ENCODE data around the gene ARID1B. TPM values are rescaled to one million over a fixed set of nuclear protein-coding genes. Genes with fewer than 3 reads are reported as not detected.
A peak's percentile ranks its signal among the peaks of the same experiment; 100 is the strongest.

The ARID1B gene
- total RNA-seq, 1 experiment from 2014 or later, result 91.7 TPM

- no peak for ATAC-seq
- Histone ChIP-seq H3K27me3 (ENCODE audit: control insufficient read depth, insufficient read depth, low read length) (no peaks in the 10 kb centered on the region), H3K4me3 (ENCODE audit: low read depth in 2 of 2, low read length in 2 of 2) (no peak overlapping the region), H3K9me3 (ENCODE audit: control insufficient read depth, insufficient read depth, low read depth, low read length) (no peaks in the 10 kb centered on the region), H3K4me1 (ENCODE audit: control insufficient read depth, insufficient read depth, low read length) (peaks cover 24% of the 10 kb centered on the region), H3K27ac (ENCODE audit: low read length) (no peak overlapping the region), H3K36me3 (ENCODE audit: control insufficient read depth, insufficient read depth, low read length) (no peaks in the 10 kb centered on the region)
- TF ChIP-seq TCF7L2 (IDR thresholded peaks at IDR 0.05; ENCODE audit: low read depth, low read length) (no peak), REST (IDR thresholded peaks at IDR 0.05; ENCODE audit: insufficient read depth in 1 of 2, low read depth in 2 of 2, low read length in 1 of 2) (no peak), POLR2AphosphoS5 (IDR thresholded peaks at IDR 0.05; ENCODE audit: low read depth, low read length) (no peak), SIN3A (IDR thresholded peaks at IDR 0.05; ENCODE audit: borderline replicate concordance, insufficient read depth, low read depth, low read length) (no peak)
- TF ChIP-seq, protein P1, sequence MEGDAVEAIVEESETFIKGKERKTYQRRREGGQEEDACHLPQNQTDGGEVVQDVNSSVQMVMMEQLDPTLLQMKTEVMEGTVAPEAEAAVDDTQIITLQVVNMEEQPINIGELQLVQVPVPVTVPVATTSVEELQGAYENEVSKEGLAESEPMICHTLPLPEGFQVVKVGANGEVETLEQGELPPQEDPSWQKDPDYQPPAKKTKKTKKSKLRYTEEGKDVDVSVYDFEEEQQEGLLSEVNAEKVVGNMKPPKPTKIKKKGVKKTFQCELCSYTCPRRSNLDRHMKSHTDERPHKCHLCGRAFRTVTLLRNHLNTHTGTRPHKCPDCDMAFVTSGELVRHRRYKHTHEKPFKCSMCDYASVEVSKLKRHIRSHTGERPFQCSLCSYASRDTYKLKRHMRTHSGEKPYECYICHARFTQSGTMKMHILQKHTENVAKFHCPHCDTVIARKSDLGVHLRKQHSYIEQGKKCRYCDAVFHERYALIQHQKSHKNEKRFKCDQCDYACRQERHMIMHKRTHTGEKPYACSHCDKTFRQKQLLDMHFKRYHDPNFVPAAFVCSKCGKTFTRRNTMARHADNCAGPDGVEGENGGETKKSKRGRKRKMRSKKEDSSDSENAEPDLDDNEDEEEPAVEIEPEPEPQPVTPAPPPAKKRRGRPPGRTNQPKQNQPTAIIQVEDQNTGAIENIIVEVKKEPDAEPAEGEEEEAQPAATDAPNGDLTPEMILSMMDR (IDR thresholded peaks at IDR 0.05), result no peak
- no TSS peak for BruUV-seq (replicated peaks)
- in situ Hi-C loops (cut with HindIII; ENCODE audit: low pct_unique_long_range_greater_than_20kb, low sequenced_read_pairs) (no loop called here), intact Hi-C loops (cut with micrococcal nuclease; ENCODE audit: unreplicated experiment) (no loop called here)
- ChIA-PET CTCF (no interaction called here), POLR2A (no interaction called here)
- DNase-seq (ENCODE audit: low read depth, low spot score), result no peak
These were observed 177.6 kb downstream of the ARID1B start for GRCh38 chr6:156954816-156955215.

- Histone ChIP-seq H3K4me1 (ENCODE audit: control insufficient read depth, insufficient read depth, low read length) (peaks cover 20% of the 10 kb centered on the region), H3K27ac (ENCODE audit: low read length) (no peak overlapping the region), H3K4me3 (ENCODE audit: low read depth in 2 of 2, low read length in 2 of 2) (no peak overlapping the region), H3K27me3 (ENCODE audit: control insufficient read depth, insufficient read depth, low read length) (no peaks in the 10 kb centered on the region), H3K9me3 (ENCODE audit: control insufficient read depth, insufficient read depth, low read depth, low read length) (no peaks in the 10 kb centered on the region), H3K36me3 (ENCODE audit: control insufficient read depth, insufficient read depth, low read length) (no peaks in the 10 kb centered on the region)
- intact Hi-C loops (cut with micrococcal nuclease; ENCODE audit: unreplicated experiment), result no loop called here
- in situ Hi-C loops (cut with HindIII; ENCODE audit: low pct_unique_long_range_greater_than_20kb, low sequenced_read_pairs), result no loop called here
- no TSS peak for BruUV-seq (replicated peaks)
- ATAC-seq (peak; percentile 56; the same call in 1 of the 2 replicates), DNase-seq (ENCODE audit: low read depth, low spot score) (no peak)
- POLR2A ChIA-PET, result no interaction called here
- CTCF ChIA-PET, result no interaction called here
- no peak for TF ChIP-seq POLR2AphosphoS5 (IDR thresholded peaks at IDR 0.05; ENCODE audit: low read depth, low read length)
- TF ChIP-seq REST (IDR thresholded peaks at IDR 0.05; ENCODE audit: insufficient read depth in 1 of 2, low read depth in 2 of 2, low read length in 1 of 2), result no peak
- TF ChIP-seq TCF7L2 (IDR thresholded peaks at IDR 0.05; ENCODE audit: low read depth, low read length), result no peak
- no peak for TF ChIP-seq SIN3A (IDR thresholded peaks at IDR 0.05; ENCODE audit: borderline replicate concordance, insufficient read depth, low read depth, low read length)
- TF ChIP-seq, protein P1 (IDR thresholded peaks at IDR 0.05), result no peak
These were observed 178.5 kb downstream of the ARID1B start for GRCh38 chr6:156955494-156956183.
